Measurements from ENCODE around the gene JADE1. TPM values are rescaled to one million over a fixed set of nuclear protein-coding genes. Genes with fewer than 3 reads are reported as not detected.

The JADE1 gene
- polyA plus RNA-seq, 2 of the 4 experiments (the other 2 are of a cell fraction): 23.7 to 54.6 TPM

GRCh38 chr4:128811571-128812441 lies 2.3 kb downstream of the JADE1 start:
- H3K9me3 ChIP-seq: no peaks in the 10 kb centered on the region
- 0% methylated on average over 8 of the region's 123 CpGs for WGBS (ENCODE audit: missing lambda C conversion rate)
- peaks cover 37% of the 10 kb centered on the region for H3K4me1 ChIP-seq
- peak; percentile 58 to 68 for ATAC-seq
- H3K4me2 ChIP-seq: peak overlapping the region; percentile 95
- DNase-seq (ENCODE audit: low read depth in 1 of 2, low spot score in 1 of 2): peak; percentile 68 to 94
- peak overlapping the region; percentile 96 to 100 for H3K27ac ChIP-seq
- peak overlapping the region; percentile 85 for H3K4me3 ChIP-seq
- ChIA-PET POLR2A (interaction anchor here (0.7 to 3.9 kb wide), 16 partner anchors 9 to 462 kb away, joined by 3 to 28 read pairs (median 4); no protein-coding TSS in a partner anchor), CTCF (interaction anchor here (0.6 to 1.3 kb wide), 4 partner anchors 12 to 384 kb away, joined by 3 to 5 read pairs (median 4); no protein-coding TSS in a partner anchor)
- FAIRE-seq: no peak
- no peak for TF ChIP-seq CTCF (IDR thresholded peaks at IDR 0.05)
- no peak for TF ChIP-seq ELK1 (IDR thresholded peaks at IDR 0.05; ENCODE audit: low read depth, low read length)
- no peak for TF ChIP-seq HES2 (IDR thresholded peaks at IDR 0.05)
- TF ChIP-seq RCOR1 (IDR thresholded peaks at IDR 0.05; ENCODE audit: low read depth, low read length): no peak
- TF ChIP-seq TP53 (CRISPR knock-in tag; IDR thresholded peaks at IDR 0.05): no peak
- TF ChIP-seq RFX5 (IDR thresholded peaks at IDR 0.05): no peak
- no peak for TF ChIP-seq ZSCAN20 (CRISPR knock-in tag; IDR thresholded peaks at IDR 0.05)
- no peak for TF ChIP-seq HOXA7 (CRISPR knock-in tag; IDR thresholded peaks at IDR 0.05)
- TF ChIP-seq RARB (CRISPR knock-in tag; IDR thresholded peaks at IDR 0.05): no peak
- TF ChIP-seq ATOH8 (CRISPR knock-in tag; IDR thresholded peaks at IDR 0.05; ENCODE audit: low read depth): no peak
- TF ChIP-seq REST (IDR thresholded peaks at IDR 0.05): no peak
- no peak for TF ChIP-seq CBX8 (IDR thresholded peaks at IDR 0.05)
- TF ChIP-seq MAZ (IDR thresholded peaks at IDR 0.05; ENCODE audit: borderline replicate concordance, low read depth, low read length): no peak
- TF ChIP-seq HDAC2 (IDR thresholded peaks at IDR 0.05): no peak
- no peak for TF ChIP-seq JUNB (IDR thresholded peaks at IDR 0.05)
- no peak for TF ChIP-seq HEYL (CRISPR knock-in tag; IDR thresholded peaks at IDR 0.05)
- TF ChIP-seq EHMT2 (IDR thresholded peaks at IDR 0.05; ENCODE audit: low read depth): no peak
- TF ChIP-seq KDM1A (IDR thresholded peaks at IDR 0.05; ENCODE audit: low read depth): no peak
- TF ChIP-seq CHD4 (IDR thresholded peaks at IDR 0.05; ENCODE audit: borderline replicate concordance): no peak
- no peak for TF ChIP-seq NPAS2 (CRISPR knock-in tag; IDR thresholded peaks at IDR 0.05; ENCODE audit: borderline replicate concordance)
- TF ChIP-seq SREBF2 (IDR thresholded peaks at IDR 0.05): no peak
- no peak; the same call in 1 of the 2 replicates for TF ChIP-seq GATA3 (IDR thresholded peaks at IDR 0.05; ENCODE audit: borderline replicate concordance)
- no peak for TF ChIP-seq CBX2 (IDR thresholded peaks at IDR 0.05; ENCODE audit: borderline replicate concordance, low read depth)
- no peak for TF ChIP-seq EHF (CRISPR knock-in tag; IDR thresholded peaks at IDR 0.05)
- no peak for TF ChIP-seq MAFK (IDR thresholded peaks at IDR 0.05; ENCODE audit: partially characterized antibody)
- TF ChIP-seq BHLHE40 (IDR thresholded peaks at IDR 0.05; ENCODE audit: low read depth, low read length): no peak
- no peak for TF ChIP-seq FOSL2 (IDR thresholded peaks at IDR 0.05)
- no peak for TF ChIP-seq FOSL2 (CRISPR knock-in tag; IDR thresholded peaks at IDR 0.05)
- TF ChIP-seq BCL3 (IDR thresholded peaks at IDR 0.05): no peak; the same call in 2 of the 3 replicates
- TF ChIP-seq FOXS1 (CRISPR knock-in tag; IDR thresholded peaks at IDR 0.05): no peak
- TF ChIP-seq ZFP36 (IDR thresholded peaks at IDR 0.05; ENCODE audit: borderline replicate concordance, partially characterized antibody): no peak
- no peak for TF ChIP-seq KDM5A (IDR thresholded peaks at IDR 0.05)
